ENCODE results near the gene EVX2.

- no peak for TF ChIP-seq SP1 (IDR thresholded peaks at IDR 0.05)
- TF ChIP-seq TARDBP (IDR thresholded peaks at IDR 0.05), result no peak
- TF ChIP-seq BHLHE40 (IDR thresholded peaks at IDR 0.05; ENCODE audit: borderline replicate concordance), result no peak
- TF ChIP-seq FOXM1 (IDR thresholded peaks at IDR 0.05; ENCODE audit: borderline replicate concordance), result no peak
- no peak for TF ChIP-seq PKNOX1 (IDR thresholded peaks at IDR 0.05)
- TF ChIP-seq HDGF (IDR thresholded peaks at IDR 0.05; ENCODE audit: borderline replicate concordance), result no peak
- TF ChIP-seq FOXK2 (IDR thresholded peaks at IDR 0.05), result no peak
- TF ChIP-seq LEF1 (IDR thresholded peaks at IDR 0.05; ENCODE audit: borderline replicate concordance), result no peak
- no peak for TF ChIP-seq FOXA1 (IDR thresholded peaks at IDR 0.05)
- TF ChIP-seq SUZ12 (IDR thresholded peaks at IDR 0.05), result no peak
- TF ChIP-seq L3MBTL2 (conservative IDR thresholded peaks at IDR 0.05), result no peak
- TF ChIP-seq CTBP1 (IDR thresholded peaks at IDR 0.05; ENCODE audit: borderline replicate concordance), result no peak
- no peak for TF ChIP-seq ZNF384 (IDR thresholded peaks at IDR 0.05)
Measured at GRCh38 chr2:176088937-176089842, 5.4 kb upstream of the EVX2 start.

Measured in HEK293T (cell line).